ENCODE results near the gene FOLH1. TPM values are rescaled to one million over a fixed set of nuclear protein-coding genes. Genes with fewer than 3 reads are reported as not detected.
"Not testable (repeated sequence)": the region's sequence is repeated elsewhere in the genome, so short reads cannot be mapped to it uniquely, and the experiment has no call there.

Gene FOLH1
- total and polyA plus RNA-seq, 4 experiments from 2014 or later: not detected

DNA sequence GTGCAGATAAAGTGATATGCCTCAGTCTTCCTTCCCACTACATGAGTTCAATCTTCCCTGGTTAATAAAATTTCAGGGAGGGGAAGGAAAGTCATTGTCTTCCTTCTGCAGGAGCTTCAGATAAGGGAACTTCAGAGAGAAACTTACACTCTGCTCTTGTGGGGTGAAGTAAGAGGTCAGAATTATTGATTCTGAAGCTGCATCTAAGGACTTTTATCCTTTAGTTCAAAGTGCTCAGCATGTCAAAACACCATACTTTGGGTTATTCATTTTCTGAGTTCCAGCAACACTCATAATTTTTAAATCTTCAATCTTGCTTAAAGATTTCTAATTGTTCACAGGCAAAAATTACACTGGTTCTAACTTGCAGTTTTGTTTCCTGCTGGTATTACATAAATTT lies 33.0 kb downstream of the FOLH1 start:
- H3K9me3 Mint-ChIP-seq; H3K4me1 ChIP-seq (ENCODE audit: insufficient read depth, low read length); H3K4me3 Mint-ChIP-seq; H3K27me3 Mint-ChIP-seq; DNase-seq; H3K9me3 ChIP-seq (ENCODE audit: control insufficient read depth in 1 of 2, low read length in 2 of 2); H3K27ac ChIP-seq (ENCODE audit: low read depth, low read length); CTCF ChIA-PET (ENCODE audit: partially characterized antibody); H3K27ac Mint-ChIP-seq; H3K4me1 Mint-ChIP-seq; H3K36me3 Mint-ChIP-seq; H3K27me3 ChIP-seq (ENCODE audit: insufficient read depth, low read length); POLR2A ChIA-PET (ENCODE audit: partially characterized antibody); H3K4me3 ChIP-seq (ENCODE audit: low read length in 2 of 2); H3K36me3 ChIP-seq (ENCODE audit: insufficient read depth, low read length); intact Hi-C loops (cut with micrococcal nuclease): not testable (repeated sequence)

GRCh38 chr11:49174691-49175366 lies 33.6 kb downstream of the FOLH1 start:
- DNase-seq; H3K27me3 Mint-ChIP-seq; H3K4me1 Mint-ChIP-seq; H3K36me3 ChIP-seq (ENCODE audit: insufficient read depth, low read length); CTCF ChIA-PET (ENCODE audit: partially characterized antibody); H3K27me3 ChIP-seq (ENCODE audit: insufficient read depth, low read length); H3K36me3 Mint-ChIP-seq; H3K4me1 ChIP-seq (ENCODE audit: insufficient read depth, low read length); intact Hi-C loops (cut with micrococcal nuclease); POLR2A ChIA-PET (ENCODE audit: partially characterized antibody); H3K9me3 Mint-ChIP-seq; H3K27ac Mint-ChIP-seq; H3K4me3 Mint-ChIP-seq; H3K4me3 ChIP-seq (ENCODE audit: low read length in 2 of 2); H3K27ac ChIP-seq (ENCODE audit: low read depth, low read length); H3K9me3 ChIP-seq (ENCODE audit: control insufficient read depth in 1 of 2, low read length in 2 of 2): not testable (repeated sequence)

- CTCF ChIA-PET (ENCODE audit: partially characterized antibody); POLR2A ChIA-PET (ENCODE audit: partially characterized antibody); H3K4me3 ChIP-seq (ENCODE audit: low read length in 2 of 2); H3K9me3 ChIP-seq (ENCODE audit: control insufficient read depth in 1 of 2, low read length in 2 of 2); H3K4me3 Mint-ChIP-seq; H3K36me3 Mint-ChIP-seq; intact Hi-C loops (cut with micrococcal nuclease); DNase-seq; H3K27ac Mint-ChIP-seq; H3K27ac ChIP-seq (ENCODE audit: low read depth, low read length); H3K36me3 ChIP-seq (ENCODE audit: insufficient read depth, low read length); H3K4me1 ChIP-seq (ENCODE audit: insufficient read depth, low read length); H3K4me1 Mint-ChIP-seq; H3K27me3 Mint-ChIP-seq; H3K9me3 Mint-ChIP-seq; H3K27me3 ChIP-seq (ENCODE audit: insufficient read depth, low read length): not testable (repeated sequence)
Measured at GRCh38 chr11:49171613-49172012, 36.8 kb downstream of the FOLH1 start.

DNA sequence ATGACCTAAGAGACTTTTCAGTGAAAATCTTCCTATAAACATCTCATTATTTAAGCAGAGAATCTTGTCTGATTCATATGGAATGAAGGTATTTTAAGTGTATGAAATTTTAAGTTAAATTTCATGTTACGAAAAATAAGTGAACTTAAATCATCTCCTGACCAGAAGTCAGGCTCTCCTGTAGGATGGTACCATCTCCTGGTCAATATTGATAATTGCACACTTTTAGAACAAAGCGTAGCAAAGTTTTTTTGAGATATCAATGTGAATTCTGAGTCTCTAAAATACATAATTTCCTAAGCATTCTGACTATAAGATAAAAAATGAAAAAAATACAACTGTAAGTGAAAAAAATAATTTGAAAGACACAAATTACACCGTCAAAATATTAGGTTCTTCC lies 38.8 kb downstream of the FOLH1 start:
- H3K4me3 ChIP-seq (ENCODE audit: low read length in 2 of 2); DNase-seq; POLR2A ChIA-PET (ENCODE audit: partially characterized antibody); intact Hi-C loops (cut with micrococcal nuclease); H3K27ac ChIP-seq (ENCODE audit: low read depth, low read length); H3K36me3 Mint-ChIP-seq; H3K27me3 Mint-ChIP-seq; H3K4me1 Mint-ChIP-seq; H3K4me3 Mint-ChIP-seq; H3K36me3 ChIP-seq (ENCODE audit: insufficient read depth, low read length); H3K27ac Mint-ChIP-seq; H3K9me3 ChIP-seq (ENCODE audit: control insufficient read depth in 1 of 2, low read length in 2 of 2); H3K27me3 ChIP-seq (ENCODE audit: insufficient read depth, low read length); H3K4me1 ChIP-seq (ENCODE audit: insufficient read depth, low read length); H3K9me3 Mint-ChIP-seq: not testable (repeated sequence)
- CTCF ChIA-PET (ENCODE audit: partially characterized antibody): interaction anchor here (0.8 kb wide), 1 partner anchor 862 kb away, joined by 3 read pairs; no protein-coding TSS in a partner anchor

GRCh38 chr11:49168992-49169391 lies 39.4 kb downstream of the FOLH1 start:
- POLR2A ChIA-PET (ENCODE audit: partially characterized antibody); H3K4me3 ChIP-seq (ENCODE audit: low read length in 2 of 2); H3K27me3 Mint-ChIP-seq; intact Hi-C loops (cut with micrococcal nuclease); H3K27ac Mint-ChIP-seq; H3K36me3 ChIP-seq (ENCODE audit: insufficient read depth, low read length); H3K4me1 Mint-ChIP-seq; H3K9me3 ChIP-seq (ENCODE audit: control insufficient read depth in 1 of 2, low read length in 2 of 2); H3K4me1 ChIP-seq (ENCODE audit: insufficient read depth, low read length); H3K9me3 Mint-ChIP-seq; DNase-seq; H3K27me3 ChIP-seq (ENCODE audit: insufficient read depth, low read length); H3K4me3 Mint-ChIP-seq; H3K27ac ChIP-seq (ENCODE audit: low read depth, low read length); H3K36me3 Mint-ChIP-seq: not testable (repeated sequence)
- CTCF ChIA-PET (ENCODE audit: partially characterized antibody): interaction anchor here (0.8 kb wide), 1 partner anchor 862 kb away, joined by 3 read pairs; no protein-coding TSS in a partner anchor

DNA sequence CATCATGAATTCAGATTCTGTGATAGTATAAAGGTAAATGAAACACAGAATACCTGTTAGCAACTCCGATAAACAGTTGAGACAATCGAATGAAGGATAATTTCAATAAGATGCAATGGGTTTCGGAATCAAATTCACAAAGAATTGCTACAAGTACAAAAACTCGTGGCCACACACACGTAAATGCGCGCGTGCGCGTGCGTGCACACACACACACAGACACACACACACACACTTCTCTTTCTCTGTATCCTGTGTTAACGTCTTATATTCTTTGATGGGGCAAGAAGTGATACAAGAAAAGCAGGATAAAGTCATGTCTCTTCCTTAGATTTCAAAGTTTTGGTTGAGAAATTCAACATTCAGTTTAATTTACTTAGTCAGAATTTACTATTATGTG lies 57.2 kb downstream of the FOLH1 start:
- Mint-ChIP-seq H3K4me1 (no peaks in the 10 kb centered on the region), H3K27ac (no peak overlapping the region), H3K4me3 (no peak overlapping the region), H3K27me3 (no peaks in the 10 kb centered on the region), H3K36me3 (no peaks in the 10 kb centered on the region), H3K9me3 (peaks cover 0 to 2% (median 0%) of the 10 kb centered on the region in 8 donors)
- intact Hi-C loops (cut with micrococcal nuclease): no loop called here
- Histone ChIP-seq H3K27me3 (ENCODE audit: insufficient read depth, low read length) (no peaks in the 10 kb centered on the region), H3K36me3 (ENCODE audit: insufficient read depth, low read length) (no peaks in the 10 kb centered on the region), H3K27ac (ENCODE audit: low read depth, low read length) (no peak overlapping the region), H3K4me3 (ENCODE audit: low read length in 2 of 2) (no peak overlapping the region), H3K4me1 (ENCODE audit: insufficient read depth, low read length) (no peaks in the 10 kb centered on the region), H3K9me3 (ENCODE audit: control insufficient read depth in 1 of 2, low read length in 2 of 2) (no peaks in the 10 kb centered on the region)
- CTCF ChIA-PET (ENCODE audit: partially characterized antibody): no interaction called here
- POLR2A ChIA-PET (ENCODE audit: partially characterized antibody): no interaction called here
- DNase-seq: no peak

DNA sequence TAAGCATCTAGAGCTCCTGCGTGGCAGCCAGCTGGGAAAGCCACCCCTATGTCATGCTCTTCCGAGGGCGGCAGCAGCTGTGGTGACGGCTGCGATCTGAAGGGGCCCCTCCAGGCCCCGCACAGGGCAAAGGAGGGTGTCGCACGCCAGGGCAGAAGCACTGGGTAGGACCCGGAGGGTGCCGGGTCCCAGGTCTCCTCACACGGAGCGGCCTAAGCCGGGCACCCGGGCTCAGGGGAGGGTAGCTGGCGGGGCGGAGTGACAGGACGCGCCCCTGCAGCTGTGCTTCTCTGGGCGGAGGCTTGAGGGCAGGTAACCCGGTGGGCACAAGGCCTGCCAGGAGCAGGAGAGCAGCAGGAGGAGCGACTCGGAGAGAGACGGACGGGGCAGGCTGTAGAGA lies 106.0 kb downstream of the FOLH1 start:
- H3K4me1 Mint-ChIP-seq; H3K27me3 Mint-ChIP-seq; H3K4me1 ChIP-seq (ENCODE audit: insufficient read depth, low read length); intact Hi-C loops (cut with micrococcal nuclease); H3K9me3 ChIP-seq (ENCODE audit: control insufficient read depth in 1 of 2, low read length in 2 of 2); CTCF ChIA-PET (ENCODE audit: partially characterized antibody); H3K4me3 ChIP-seq (ENCODE audit: low read length in 2 of 2); DNase-seq; H3K27me3 ChIP-seq (ENCODE audit: insufficient read depth, low read length); H3K27ac Mint-ChIP-seq; POLR2A ChIA-PET (ENCODE audit: partially characterized antibody); H3K36me3 ChIP-seq (ENCODE audit: insufficient read depth, low read length); H3K4me3 Mint-ChIP-seq; H3K36me3 Mint-ChIP-seq; H3K9me3 Mint-ChIP-seq; H3K27ac ChIP-seq (ENCODE audit: low read depth, low read length): not testable (repeated sequence)

Measured in CD4-positive, alpha-beta memory T cell (primary cell).